HepG2 (cell line): ENCODE results near the gene FAM222A. TPM values are rescaled to one million over a fixed set of nuclear protein-coding genes. Genes with fewer than 3 reads are reported as not detected.

Source experiments
- FOXP4 ChIP-seq: sonication (generic); formaldehyde crosslinking; IDR thresholded peaks from 2 replicates; pipeline ENCODE4 v1.4.0; 2020; ENCODE audit warnings: missing genetic modification reagents
- NR2F2 ChIP-seq: IDR thresholded peaks from 2 replicates; pipeline ENCODE4 v1.6.1; 2012; ENCODE audit warnings: low read depth, inconsistent platforms, borderline replicate concordance
- SOX5 ChIP-seq: IDR thresholded peaks from 2 replicates; pipeline ENCODE4 v1.6.1; 2016; ENCODE audit warnings: borderline replicate concordance
- TCF7 ChIP-seq: sonication (generic); IDR thresholded peaks from 2 replicates; pipeline ENCODE4 v1.6.1; 2016; ENCODE audit warnings: antibody characterized with exemption, low read depth
- ZNF160 ChIP-seq: sonication (generic); formaldehyde crosslinking; IDR thresholded peaks from 2 replicates; pipeline ENCODE4 v1.8.0; 2022; ENCODE audit warnings: mild to moderate bottlenecking, inconsistent platforms, missing genetic modification reagents
- ZNF503 ChIP-seq: sonication (generic); formaldehyde crosslinking; IDR thresholded peaks from 2 replicates; pipeline ENCODE4 v1.4.0; 2020; ENCODE audit warnings: missing genetic modification reagents
- ZNF512 ChIP-seq: sonication (generic); formaldehyde crosslinking; IDR thresholded peaks from 2 replicates; pipeline ENCODE4 v1.4.0; 2020; ENCODE audit warnings: mild to moderate bottlenecking, missing genetic modification reagents
- ZNF792 ChIP-seq: IDR thresholded peaks from 2 replicates; pipeline ENCODE4 v1.6.1; 2016
- polyA plus RNA-seq, 8 experiments: library from polyadenylated mRNA; depleted of rRNA in 3 of 8; stranded (reverse) in 7 of 8; unstranded in 1 of 8; fragments of >200 nt; fragmentation: Illumina TruSeq in 4 of 8; extraction: Trizol in 4 of 8; gene quantifications; 2 replicates each; pipeline versions ENCODE4 v1.2.1 to v1.2.3, GENCODE V29; 2011 to 2016; ENCODE audit warnings: low read depth in 4 of 8, missing spikeins in 1 of 8, mixed read lengths in 1 of 8; ENCODE audit not compliant: insufficient read depth in 1 of 8
- total RNA-seq, 5 experiments: library from RNA; depleted of rRNA; stranded (reverse); fragments of >200 nt; fragmentation: Illumina TruSeq; extraction: Trizol; gene quantifications; 2 replicates each; pipeline ENCODE4 v1.2.3, GENCODE V29; 2016; ENCODE audit warnings: low read depth in 1 of 5

The FAM222A gene
- total and polyA plus RNA-seq, 2 of the 13 experiments (the other 11 are each of a cell fraction or from before 2014, with no cell fraction given): 2.7 to 9.6 TPM

GRCh38 chr12:109695961-109696461 is 17.6 kb upstream of the FAM222A start (continued):
- TF ChIP-seq ZNF503 (peak; percentile 87; the same call in 1 of the 2 replicates), ZNF512 (CRISPR knock-in tag) (no peak), ZNF792 (no peak), TCF7 (peak; percentile 98), FOXP4 (CRISPR knock-in tag) (0 out of 2 replicates have a peak, but pooled peaks have one; percentile 13), ZNF160 (CRISPR knock-in tag) (no peak), SOX5 (CRISPR knock-in tag) (peak; percentile 48; the same call in 1 of the 2 replicates), NR2F2 (0 out of 2 replicates have a peak, but pooled peaks have one; percentile 39)
